OCI-LY1 (cell line): Measurements from ENCODE around the gene ZNF536.

Experiments
- EZH2 ChIP-seq: fragments of 200-600 bp; sonication (generic), shearing (Covaris generic); IDR thresholded peaks from 2 replicates; pipeline ENCODE4 v1.8.0; 2017; ENCODE audit warnings: borderline replicate concordance, mixed run types, mild to moderate bottlenecking, antibody characterized with exemption, low read length, moderate library complexity, mixed read lengths
- TF ChIP-seq, protein P1 (sequence below): fragments of 200-600 bp; sonication (generic), shearing (Covaris generic); IDR thresholded peaks from 2 replicates; pipeline ENCODE4 v1.5.1; 2017; ENCODE audit warnings: mild to moderate bottlenecking, antibody characterized with exemption, low read length, moderate library complexity, mixed read lengths

DNA sequence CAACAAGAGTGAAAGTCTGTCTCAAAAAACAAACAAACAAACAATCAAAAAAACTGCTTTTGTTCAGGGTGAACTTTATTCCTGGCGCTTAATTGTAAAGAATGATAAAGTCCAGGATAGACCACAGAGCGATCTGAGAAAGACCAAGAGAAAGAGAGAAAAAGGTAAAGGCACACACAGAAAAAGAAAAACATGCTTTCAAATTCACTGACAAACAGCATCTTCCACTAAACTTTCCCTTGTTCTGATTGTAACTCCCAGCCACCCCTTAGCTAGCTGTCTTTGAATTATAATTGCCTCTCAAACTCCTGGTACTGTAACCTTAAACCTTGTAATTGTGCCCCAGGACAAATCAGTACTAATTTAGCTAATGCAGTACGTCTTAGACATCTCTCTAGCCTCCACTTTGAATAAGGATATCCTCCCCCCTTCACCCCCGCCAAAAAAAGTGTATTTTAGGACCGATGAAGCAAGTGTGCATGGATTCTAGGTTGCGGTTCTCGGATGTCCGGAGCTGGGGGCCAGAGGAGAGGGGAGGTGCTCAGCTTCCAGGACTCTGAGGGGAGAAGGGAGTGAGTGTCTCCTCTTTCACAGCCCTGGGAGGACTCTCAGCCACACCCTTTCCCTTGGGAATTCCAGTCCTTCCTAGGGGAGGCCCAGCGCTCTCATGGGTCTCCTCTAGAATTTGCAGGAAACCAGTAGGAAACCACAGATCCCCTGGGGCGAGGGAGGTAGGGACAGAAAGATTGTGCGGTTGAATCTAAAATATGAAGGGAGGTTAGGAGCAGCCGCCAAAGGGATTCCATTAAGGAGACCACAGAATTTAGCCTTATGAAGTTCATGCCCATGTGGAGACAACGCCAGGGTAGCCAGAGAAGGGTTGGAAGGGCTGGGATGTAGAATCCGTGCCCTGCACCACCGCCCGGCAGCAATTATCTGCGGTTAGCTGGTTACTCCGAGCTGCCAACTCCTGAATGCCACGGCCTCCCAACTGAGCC is 19.7 kb downstream of the ZNF536 start:
- TF ChIP-seq, protein P1, sequence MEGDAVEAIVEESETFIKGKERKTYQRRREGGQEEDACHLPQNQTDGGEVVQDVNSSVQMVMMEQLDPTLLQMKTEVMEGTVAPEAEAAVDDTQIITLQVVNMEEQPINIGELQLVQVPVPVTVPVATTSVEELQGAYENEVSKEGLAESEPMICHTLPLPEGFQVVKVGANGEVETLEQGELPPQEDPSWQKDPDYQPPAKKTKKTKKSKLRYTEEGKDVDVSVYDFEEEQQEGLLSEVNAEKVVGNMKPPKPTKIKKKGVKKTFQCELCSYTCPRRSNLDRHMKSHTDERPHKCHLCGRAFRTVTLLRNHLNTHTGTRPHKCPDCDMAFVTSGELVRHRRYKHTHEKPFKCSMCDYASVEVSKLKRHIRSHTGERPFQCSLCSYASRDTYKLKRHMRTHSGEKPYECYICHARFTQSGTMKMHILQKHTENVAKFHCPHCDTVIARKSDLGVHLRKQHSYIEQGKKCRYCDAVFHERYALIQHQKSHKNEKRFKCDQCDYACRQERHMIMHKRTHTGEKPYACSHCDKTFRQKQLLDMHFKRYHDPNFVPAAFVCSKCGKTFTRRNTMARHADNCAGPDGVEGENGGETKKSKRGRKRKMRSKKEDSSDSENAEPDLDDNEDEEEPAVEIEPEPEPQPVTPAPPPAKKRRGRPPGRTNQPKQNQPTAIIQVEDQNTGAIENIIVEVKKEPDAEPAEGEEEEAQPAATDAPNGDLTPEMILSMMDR: no peak
- TF ChIP-seq EZH2: no peak
